ENCODE results near the gene GPNMB.

The GPNMB gene

GRCh38 chr7:23226844-23227450 lies 19.6 kb upstream of the GPNMB start:
- DNase-seq (ENCODE audit: extremely low spot score, insufficient read length, low read depth) (no peak), FAIRE-seq (no peak)

- no peak for DNase-seq (ENCODE audit: extremely low spot score, insufficient read length, low read depth)
Measured at GRCh38 chr7:23228412-23228811, 18.2 kb upstream of the GPNMB start.

GRCh38 chr7:23230641-23231101 lies 15.9 kb upstream of the GPNMB start:
- no peak for FAIRE-seq
- no peak for DNase-seq (ENCODE audit: extremely low spot score, insufficient read length, low read depth)

More at GRCh38 chr7:23228412-23228811, 18.2 kb upstream of the GPNMB start:
- no peak for FAIRE-seq

GRCh38 chr7:23232966-23233365 lies 13.6 kb upstream of the GPNMB start:
- no peak for DNase-seq (ENCODE audit: extremely low spot score, insufficient read length, low read depth)
- FAIRE-seq: no peak

GRCh38 chr7:23234569-23235296 lies 11.8 kb upstream of the GPNMB start:
- peak; percentile 92 for FAIRE-seq

GRCh38 chr7:23235813-23236221 lies 10.8 kb upstream of the GPNMB start:
- DNase-seq (ENCODE audit: extremely low spot score, insufficient read length, low read depth): no peak
- FAIRE-seq: no peak

More at GRCh38 chr7:23234569-23235296, 11.8 kb upstream of the GPNMB start:
- DNase-seq (ENCODE audit: extremely low spot score, insufficient read length, low read depth): peak; percentile 48

GRCh38 chr7:23237000-23237399 lies 9.6 kb upstream of the GPNMB start:
- DNase-seq (ENCODE audit: extremely low spot score, insufficient read length, low read depth): no peak
- FAIRE-seq: no peak

GRCh38 chr7:23238983-23239652 lies 7.5 kb upstream of the GPNMB start:
- FAIRE-seq: no peak

GRCh38 chr7:23239698-23240097 lies 6.9 kb upstream of the GPNMB start:
- no peak for DNase-seq (ENCODE audit: extremely low spot score, insufficient read length, low read depth)
- FAIRE-seq: no peak

More at GRCh38 chr7:23238983-23239652, 7.5 kb upstream of the GPNMB start:
- DNase-seq (ENCODE audit: extremely low spot score, insufficient read length, low read depth): no peak

GRCh38 chr7:23242321-23242720 lies 4.3 kb upstream of the GPNMB start:
- FAIRE-seq (no peak), DNase-seq (ENCODE audit: extremely low spot score, insufficient read length, low read depth) (no peak)

- FAIRE-seq (no peak), DNase-seq (ENCODE audit: extremely low spot score, insufficient read length, low read depth) (no peak)
Measured at GRCh38 chr7:23242935-23243334, 3.6 kb upstream of the GPNMB start.

- DNase-seq (ENCODE audit: extremely low spot score, insufficient read length, low read depth) (no peak), FAIRE-seq (no peak)
Measured at GRCh38 chr7:23247046-23247602, 549 bp downstream of the GPNMB start.

- DNase-seq (ENCODE audit: extremely low spot score, insufficient read length, low read depth) (no peak), FAIRE-seq (no peak)
Measured at GRCh38 chr7:23247603-23248335, 1.2 kb downstream of the GPNMB start.

- DNase-seq (ENCODE audit: extremely low spot score, insufficient read length, low read depth) (no peak), FAIRE-seq (no peak)
Measured at GRCh38 chr7:23249486-23249885, 2.9 kb downstream of the GPNMB start.

- DNase-seq (ENCODE audit: extremely low spot score, insufficient read length, low read depth) (no peak), FAIRE-seq (no peak)
Measured at GRCh38 chr7:23254051-23254681, 7.6 kb downstream of the GPNMB start.

GRCh38 chr7:23256731-23257130 lies 10.2 kb downstream of the GPNMB start:
- no peak for FAIRE-seq
- no peak for DNase-seq (ENCODE audit: extremely low spot score, insufficient read length, low read depth)

GRCh38 chr7:23260371-23260770 lies 13.8 kb downstream of the GPNMB start:
- no peak for FAIRE-seq
- no peak for DNase-seq (ENCODE audit: extremely low spot score, insufficient read length, low read depth)

- FAIRE-seq (peak; percentile 90), DNase-seq (ENCODE audit: extremely low spot score, insufficient read length, low read depth) (peak; percentile 61)
Measured at GRCh38 chr7:23261843-23262452, 15.4 kb downstream of the GPNMB start.

- peak; percentile 42 for FAIRE-seq
Measured at GRCh38 chr7:23264916-23265458, 18.4 kb downstream of the GPNMB start.

More at GRCh38 chr7:23264916-23265458, 18.4 kb downstream of the GPNMB start:
- no peak for DNase-seq (ENCODE audit: extremely low spot score, insufficient read length, low read depth)
